ES-I3 (cell line): Measurements from ENCODE around the gene FRMD3.

Experiments
- H3K36me3 ChIP-seq: 2 replicates; pipeline ENCODE4 v1.6.1; 2013; ENCODE audit warnings: mild to moderate bottlenecking, low read length, control low read depth, moderate library complexity; ENCODE audit not compliant: insufficient read depth
- H3K4me1 ChIP-seq: 2 replicates; pipeline ENCODE4 v1.6.1; 2013; ENCODE audit warnings: mild to moderate bottlenecking, control low read depth, low read length; ENCODE audit not compliant: insufficient read depth
- H3K9ac ChIP-seq: 2 replicates; pipeline ENCODE4 v1.6.1; 2013; ENCODE audit warnings: low read depth, mild to moderate bottlenecking, low read length, moderate library complexity
- H3K9me3 ChIP-seq: 2 replicates; pipeline ENCODE4 v1.6.1; 2013; ENCODE audit warnings: mild to moderate bottlenecking, low read length, moderate library complexity; ENCODE audit not compliant: control insufficient read depth, insufficient read depth

FRMD3 gene

DNA sequence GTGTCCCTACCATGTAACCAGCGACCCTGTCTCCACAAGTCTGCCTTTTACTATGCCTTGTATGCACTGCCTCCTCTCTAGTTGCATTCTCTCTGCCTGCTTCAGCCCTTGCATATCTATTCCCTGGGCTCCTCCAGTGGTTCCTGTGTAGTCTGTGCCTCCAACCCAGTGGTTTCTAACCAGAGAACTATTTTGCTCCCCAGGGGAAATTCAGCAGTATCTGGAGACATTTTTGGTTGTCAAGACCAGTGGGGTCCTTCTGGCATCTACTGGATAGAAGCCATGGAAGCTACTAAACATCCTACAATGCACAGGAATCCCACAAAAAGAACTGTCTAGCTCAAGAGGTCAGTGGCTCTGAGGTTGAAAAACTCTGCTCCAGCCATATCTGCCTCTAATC is 251.2 kb downstream of the FRMD3 start:
- Histone ChIP-seq H3K9ac (no peak overlapping the region), H3K36me3 (no peaks in the 10 kb centered on the region), H3K9me3 (no peaks in the 10 kb centered on the region), H3K4me1 (0 out of 2 replicates have a peak, but pooled peaks cover 4% of the 10 kb centered on the region)

DNA sequence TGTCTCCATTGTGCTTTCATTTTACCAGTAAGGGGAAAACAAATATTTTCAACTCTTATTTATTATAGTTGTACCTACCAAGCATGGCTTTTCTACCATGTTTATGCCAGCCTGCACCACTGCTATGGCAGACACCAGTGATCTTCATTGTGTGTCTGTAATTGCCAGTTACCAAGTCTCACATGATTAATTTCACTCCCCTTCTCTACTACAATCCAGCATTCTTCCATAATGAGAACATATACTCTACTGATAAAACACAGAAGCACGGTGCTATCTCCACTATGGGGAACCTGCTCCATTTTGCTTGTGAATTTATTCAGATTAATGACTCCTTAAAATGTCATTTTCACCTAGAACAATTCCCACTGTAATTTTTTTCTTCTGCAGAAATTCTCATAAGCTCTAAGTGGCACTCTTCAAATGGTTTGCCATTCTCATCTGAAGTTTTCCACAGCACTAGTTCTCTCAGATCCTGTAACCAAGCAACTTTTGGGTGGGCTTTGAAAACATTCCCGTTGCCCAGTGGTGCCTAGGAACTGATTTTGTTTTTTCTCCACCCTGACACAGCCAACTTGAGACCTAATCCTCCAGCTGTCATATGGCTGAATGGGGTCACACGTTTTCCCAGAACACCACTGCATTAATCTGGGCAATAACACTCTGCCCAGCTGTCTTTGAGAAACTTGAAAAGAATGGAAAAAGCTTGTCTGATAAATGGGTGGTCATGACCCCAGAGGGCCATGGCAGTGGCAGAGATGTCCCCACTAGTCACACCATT is 252.6 kb downstream of the FRMD3 start:
- Histone ChIP-seq H3K9ac (no peak overlapping the region), H3K36me3 (no peaks in the 10 kb centered on the region), H3K4me1 (0 out of 2 replicates have a peak, but pooled peaks cover 4% of the 10 kb centered on the region), H3K9me3 (no peaks in the 10 kb centered on the region)

DNA sequence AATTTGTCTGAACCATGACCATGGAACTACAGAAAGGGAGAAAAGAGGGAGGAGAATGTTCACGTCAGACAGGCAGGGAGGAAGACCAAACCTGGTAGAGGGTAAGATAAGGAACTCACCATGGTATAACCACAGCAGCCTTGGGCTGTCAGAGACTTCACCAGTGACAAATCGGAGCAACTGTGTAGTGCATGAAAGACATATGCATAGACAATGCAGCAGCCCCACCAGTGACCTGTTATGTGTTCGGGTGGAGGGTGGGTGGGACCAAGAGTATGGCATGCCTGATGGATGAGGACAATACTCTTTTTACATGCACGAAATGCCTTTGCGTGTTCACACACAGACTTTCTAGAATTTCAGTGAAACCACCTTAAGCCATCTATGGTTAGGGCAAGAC is 253.5 kb downstream of the FRMD3 start:
- 0 out of 2 replicates have a peak, but pooled peaks cover 4% of the 10 kb centered on the region for H3K4me1 ChIP-seq
- H3K9me3 ChIP-seq: no peaks in the 10 kb centered on the region
- no peak overlapping the region for H3K9ac ChIP-seq
- H3K36me3 ChIP-seq: no peaks in the 10 kb centered on the region

DNA sequence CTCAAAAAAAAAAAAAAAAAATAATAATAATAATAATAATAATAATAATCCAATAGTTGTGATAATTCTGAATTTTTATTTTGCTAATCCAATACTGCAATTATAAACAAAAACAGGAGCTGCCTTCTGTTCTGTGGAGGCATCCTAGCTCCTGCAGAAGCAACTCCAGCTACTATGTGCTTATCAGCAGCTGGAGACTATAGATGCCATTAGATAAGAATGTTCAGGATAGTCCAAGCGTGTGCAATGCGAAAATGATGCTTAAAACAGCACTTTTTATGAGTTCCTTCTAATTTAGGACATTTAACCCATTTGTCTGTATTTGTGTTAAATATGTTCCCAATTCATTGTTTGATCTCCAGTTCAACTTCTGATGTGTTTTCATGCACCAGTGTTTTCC is 254.7 kb downstream of the FRMD3 start:
- no peak overlapping the region for H3K9ac ChIP-seq
- 0 out of 2 replicates have a peak, but pooled peaks cover 4% of the 10 kb centered on the region for H3K4me1 ChIP-seq
- H3K9me3 ChIP-seq: no peaks in the 10 kb centered on the region
- no peaks in the 10 kb centered on the region for H3K36me3 ChIP-seq

DNA sequence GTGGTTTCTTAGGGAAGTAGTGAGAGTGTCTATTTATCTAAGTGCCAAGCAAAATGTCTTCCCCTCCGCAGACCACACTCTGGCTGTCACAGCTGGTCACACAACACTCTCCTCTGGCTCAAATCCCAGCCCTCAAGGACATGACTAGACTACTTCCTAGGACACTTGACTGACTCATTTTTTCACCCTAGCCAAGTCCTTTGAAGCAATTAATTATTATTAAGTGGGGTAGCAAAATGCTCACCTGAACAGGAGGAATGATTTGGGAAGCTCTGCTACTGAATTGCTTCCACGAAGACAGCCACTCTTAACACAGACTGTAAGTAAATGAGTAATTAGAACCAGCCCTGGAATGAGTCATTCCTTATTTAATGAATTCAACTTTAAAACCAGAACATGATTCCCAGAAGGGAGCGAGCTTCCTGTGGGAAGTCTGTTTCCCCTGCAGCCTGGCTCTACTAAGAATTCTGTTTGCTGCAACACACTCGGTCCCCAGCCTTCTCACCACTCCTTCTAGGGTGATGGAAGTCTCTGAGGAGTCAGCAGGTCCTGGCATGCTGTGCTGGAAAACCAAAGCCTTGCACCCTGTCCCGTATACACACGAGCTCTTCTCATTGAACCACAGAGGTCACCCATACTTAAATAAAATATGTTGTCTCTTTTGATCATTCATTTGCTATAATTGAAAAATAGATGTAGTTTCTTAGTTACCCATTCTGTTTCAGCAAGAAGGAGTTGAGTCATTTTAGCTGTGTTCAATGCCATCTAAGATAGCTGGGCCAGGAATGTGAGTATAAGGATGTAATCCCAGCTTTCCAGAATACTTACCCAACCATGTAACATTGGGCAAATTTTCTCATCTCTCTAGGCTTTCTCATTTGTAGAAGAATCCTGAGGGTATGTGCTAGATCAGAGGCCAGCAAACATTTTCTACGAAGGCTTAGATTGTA is 256.6 kb downstream of the FRMD3 start:
- no peak overlapping the region for H3K9ac ChIP-seq
- 0 out of 2 replicates have a peak, but pooled peaks cover 4% of the 10 kb centered on the region for H3K4me1 ChIP-seq
- no peaks in the 10 kb centered on the region for H3K9me3 ChIP-seq
- H3K36me3 ChIP-seq: no peaks in the 10 kb centered on the region

- Histone ChIP-seq H3K9me3 (no peaks in the 10 kb centered on the region), H3K4me1 (0 out of 2 replicates have a peak, but pooled peaks cover 4% of the 10 kb centered on the region), H3K9ac (no peak overlapping the region), H3K36me3 (no peaks in the 10 kb centered on the region)
These were observed 257.4 kb downstream of the FRMD3 start for GRCh38 chr9:83280790-83281189.

- no peaks in the 10 kb centered on the region for H3K36me3 ChIP-seq
- H3K9ac ChIP-seq: no peak overlapping the region
- 0 out of 2 replicates have a peak, but pooled peaks cover 4% of the 10 kb centered on the region for H3K4me1 ChIP-seq
- no peaks in the 10 kb centered on the region for H3K9me3 ChIP-seq
These were observed 257.9 kb downstream of the FRMD3 start for GRCh38 chr9:83280268-83280667.

DNA sequence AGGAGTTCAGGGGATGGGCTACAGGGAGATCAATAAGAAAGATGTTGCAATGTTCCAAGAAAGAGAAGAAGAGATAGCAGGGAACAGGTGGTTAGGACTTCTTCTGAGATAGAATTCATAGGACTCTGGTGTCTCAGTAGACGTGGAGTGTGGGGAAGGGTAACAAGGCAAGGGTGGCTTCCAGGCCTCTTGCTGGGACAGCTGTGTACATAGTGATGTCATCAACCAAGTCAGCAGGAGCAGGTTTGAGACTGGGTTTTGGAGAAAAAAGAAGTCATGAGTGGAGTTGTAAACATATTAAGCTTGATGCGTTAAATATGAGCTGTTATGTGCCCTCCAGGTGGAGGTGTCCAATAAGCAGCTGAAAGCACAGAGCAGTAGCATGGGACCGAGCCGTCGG is 263.4 kb downstream of the FRMD3 start:
- Histone ChIP-seq H3K4me1 (no peaks in the 10 kb centered on the region), H3K9me3 (peaks cover 3% of the 10 kb centered on the region; the same call in 1 of the 2 replicates), H3K9ac (no peak overlapping the region), H3K36me3 (no peaks in the 10 kb centered on the region)

DNA sequence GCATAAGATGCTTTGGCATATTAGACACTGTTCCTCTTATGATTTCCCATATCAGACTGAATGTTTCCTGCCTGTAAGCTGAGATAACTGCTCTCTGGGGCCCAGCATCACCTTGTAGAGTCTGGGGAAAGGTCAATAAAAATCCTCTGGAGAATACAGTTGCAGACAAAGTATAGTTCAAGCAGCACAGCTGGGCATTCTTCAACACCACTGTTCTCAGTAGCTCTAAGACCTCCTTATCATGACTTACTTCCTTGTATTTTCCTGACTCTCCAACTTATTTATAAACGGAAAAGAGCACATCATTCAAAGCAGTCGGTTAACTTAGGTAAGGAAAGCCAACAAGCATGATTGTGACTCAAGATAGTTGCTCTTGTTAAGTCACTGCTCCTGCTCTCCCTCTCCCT is 266.5 kb downstream of the FRMD3 start:
- Histone ChIP-seq H3K9ac (no peak overlapping the region), H3K4me1 (peaks cover 10% of the 10 kb centered on the region), H3K36me3 (no peaks in the 10 kb centered on the region), H3K9me3 (peaks cover 3% of the 10 kb centered on the region; the same call in 1 of the 2 replicates)

GRCh38 chr9:83270116-83270515 is 268.1 kb downstream of the FRMD3 start:
- Histone ChIP-seq H3K36me3 (no peaks in the 10 kb centered on the region), H3K9me3 (peaks cover 3% of the 10 kb centered on the region; the same call in 1 of the 2 replicates), H3K4me1 (peaks cover 14% of the 10 kb centered on the region), H3K9ac (no peak overlapping the region)

GRCh38 chr9:83267741-83268140 is 270.5 kb downstream of the FRMD3 start:
- Histone ChIP-seq H3K4me1 (peaks cover 14% of the 10 kb centered on the region), H3K36me3 (no peaks in the 10 kb centered on the region), H3K9ac (no peak overlapping the region), H3K9me3 (peaks cover 3% of the 10 kb centered on the region; the same call in 1 of the 2 replicates)

GRCh38 chr9:83266666-83267496 is 271.3 kb downstream of the FRMD3 start:
- Histone ChIP-seq H3K36me3 (no peaks in the 10 kb centered on the region), H3K4me1 (peaks cover 14% of the 10 kb centered on the region), H3K9me3 (peaks cover 3% of the 10 kb centered on the region; the same call in 1 of the 2 replicates), H3K9ac (no peak overlapping the region)

GRCh38 chr9:83266331-83266665 is 271.9 kb downstream of the FRMD3 start:
- Histone ChIP-seq H3K9ac (no peak overlapping the region), H3K4me1 (peaks cover 14% of the 10 kb centered on the region), H3K9me3 (no peaks in the 10 kb centered on the region), H3K36me3 (no peaks in the 10 kb centered on the region)

GRCh38 chr9:83264315-83264714 is 273.9 kb downstream of the FRMD3 start:
- H3K36me3 ChIP-seq: no peaks in the 10 kb centered on the region
- H3K9ac ChIP-seq: no peak overlapping the region
- H3K4me1 ChIP-seq: peaks cover 14% of the 10 kb centered on the region
- no peaks in the 10 kb centered on the region for H3K9me3 ChIP-seq
